ENCODE measurements around the gene UTP11.
"Not testable (repeated sequence)": the region's sequence is repeated elsewhere in the genome, so short reads cannot be mapped to it uniquely, and the experiment has no call there.

The UTP11 gene

DNA sequence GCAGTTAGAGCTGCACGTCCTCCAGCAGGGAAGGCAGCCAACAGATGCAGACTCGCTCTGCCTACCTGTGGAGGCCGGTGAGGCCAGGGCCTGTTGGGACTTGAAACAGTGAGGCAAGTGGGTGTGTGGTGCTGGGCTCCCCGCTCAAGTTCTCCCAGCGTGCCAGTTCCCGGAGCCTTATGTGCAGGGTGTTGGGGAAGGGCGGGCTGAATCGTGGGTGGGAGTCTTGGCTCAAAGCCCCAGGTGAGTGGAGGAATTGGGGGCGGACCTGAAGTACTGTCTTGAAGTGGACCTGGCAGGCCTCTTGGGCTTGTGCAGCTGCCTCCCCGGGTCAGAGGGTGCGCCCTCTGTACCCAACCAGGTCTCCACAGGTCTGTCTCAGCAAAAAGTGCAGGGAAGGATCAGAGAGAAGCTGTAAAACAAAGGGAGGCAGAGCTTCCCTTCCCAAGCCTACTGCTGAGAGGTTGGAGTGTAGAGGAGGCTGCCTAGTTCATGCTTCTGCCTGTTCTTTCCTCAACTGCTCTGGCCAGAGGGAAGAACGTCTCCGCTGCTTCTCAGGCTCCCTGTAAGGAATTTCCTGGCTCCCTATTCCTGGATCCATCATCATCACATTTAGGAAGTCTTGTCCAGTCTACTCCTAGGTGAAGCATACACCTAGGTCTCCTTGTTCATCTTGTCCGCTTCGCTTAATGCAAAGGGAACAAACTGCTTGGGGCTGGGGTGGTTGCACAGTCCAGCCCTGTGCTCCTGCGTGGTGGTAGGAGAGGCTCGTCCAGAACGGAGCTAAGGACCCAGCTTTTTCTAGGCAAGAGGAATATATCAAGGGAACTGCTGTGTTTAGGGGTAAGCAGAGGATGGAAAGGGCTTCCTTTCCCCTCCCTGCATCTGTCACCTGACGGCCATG, 14.9 kb downstream of the UTP11 start:
- no peak for DNase-seq

DNA sequence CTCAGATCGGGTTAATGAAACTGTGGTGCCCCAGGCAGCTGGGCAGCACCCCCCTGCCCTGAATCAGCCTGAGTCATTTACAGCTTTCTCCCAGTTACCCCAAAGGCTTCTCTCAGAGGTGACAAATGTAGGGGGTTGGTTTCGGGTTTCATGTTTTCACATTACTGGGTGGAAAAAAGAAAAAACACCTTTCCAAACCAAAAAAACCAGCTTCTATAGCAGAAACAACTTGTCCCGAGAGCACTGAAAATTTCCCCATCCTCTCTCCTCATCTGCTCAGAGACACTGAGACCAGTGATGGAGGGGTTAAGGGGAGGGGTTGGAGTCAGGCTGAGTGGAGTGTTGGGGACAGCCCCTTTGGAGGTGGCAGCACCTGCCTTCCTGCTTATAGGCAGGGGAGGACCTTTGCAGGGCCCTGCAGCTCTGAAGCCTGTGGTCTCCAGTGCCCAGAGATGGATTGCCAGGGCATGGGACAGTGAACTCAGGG, 15.6 kb downstream of the UTP11 start:
- no peak for DNase-seq

DNA sequence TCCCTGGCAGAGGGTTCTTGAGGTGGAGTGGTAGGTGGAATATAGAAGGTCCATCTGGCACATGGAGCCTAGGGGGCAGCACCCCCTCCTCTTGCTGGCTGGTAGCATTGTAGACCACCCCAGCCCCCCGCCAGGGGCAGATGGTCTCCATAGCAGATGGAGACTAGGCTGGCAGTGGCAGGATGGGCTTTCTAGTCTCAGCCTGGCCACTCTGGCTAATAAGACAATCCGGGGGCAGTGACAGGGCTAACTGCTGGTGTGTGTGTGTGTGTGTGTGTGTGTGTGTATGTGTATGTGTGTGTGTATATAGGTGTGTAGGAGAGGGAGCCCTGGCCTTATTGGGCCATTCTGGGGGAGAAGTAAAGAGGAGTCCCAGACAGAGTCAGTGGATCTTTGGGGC, 16.1 kb downstream of the UTP11 start:
- no peak for DNase-seq

DNA sequence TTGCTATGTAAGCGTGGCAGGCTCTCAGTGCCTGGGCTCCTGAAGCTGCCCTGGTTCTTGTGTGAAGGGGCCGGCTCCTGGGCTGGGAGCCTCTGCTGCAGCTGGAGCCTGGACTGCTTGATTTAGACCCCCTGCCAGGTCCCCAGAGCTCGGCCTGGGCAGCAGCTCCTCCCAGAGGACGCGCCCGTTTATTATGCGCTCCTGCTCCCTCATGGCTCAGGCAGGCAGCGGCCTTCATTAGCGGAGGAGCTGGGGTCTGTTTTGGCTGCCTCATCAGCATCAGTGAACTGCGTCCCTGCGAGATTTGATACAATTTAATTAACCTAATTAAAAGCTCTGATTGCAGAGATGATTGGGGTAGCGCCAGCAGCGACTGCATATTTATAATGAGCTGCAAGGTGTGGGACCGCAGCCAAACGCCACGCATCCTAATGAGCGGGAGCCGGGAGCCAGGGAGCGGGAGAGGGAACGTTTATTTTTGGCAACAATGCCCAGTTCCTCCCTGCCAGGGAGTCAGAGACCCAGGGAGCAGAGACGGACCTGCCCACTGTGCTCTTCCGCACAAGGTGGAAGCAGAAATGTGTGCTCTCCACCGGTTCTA, 16.6 kb downstream of the UTP11 start:
- DNase-seq = peak in 12 of 56 donors; percentile 20 to 63 (median 48)

- peak in 4 of 56 donors; percentile 17 to 48 (median 30) for DNase-seq
These were observed 17.4 kb downstream of the UTP11 start for GRCh38 chr1:38029685-38030511.

- peak in 1 of 56 donors; percentile 11 for DNase-seq
These were observed 18.3 kb downstream of the UTP11 start for GRCh38 chr1:38030596-38031512.

GRCh38 chr1:38031513-38031866, 19.0 kb downstream of the UTP11 start:
- DNase-seq = no peak

DNA sequence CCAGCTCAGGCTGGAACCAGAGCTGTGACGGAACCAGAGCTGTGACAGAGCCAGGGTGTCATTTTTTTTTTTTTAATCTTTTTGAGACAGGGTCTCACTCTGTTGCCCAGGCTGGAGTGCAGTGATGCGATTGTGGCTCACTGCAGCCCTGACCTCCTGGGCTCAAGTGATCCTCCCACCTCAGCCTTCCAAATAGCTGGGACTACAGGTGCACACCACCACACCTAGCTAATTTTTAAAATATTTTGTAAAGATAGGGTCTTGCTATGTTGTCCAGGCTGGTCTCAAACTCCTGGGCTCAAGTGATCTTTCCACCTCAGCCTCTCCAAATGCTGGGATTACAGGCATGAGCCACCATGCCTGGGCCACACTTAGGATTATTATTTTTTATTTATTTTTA, 20.5 kb downstream of the UTP11 start:
- not testable (repeated sequence) for DNase-seq

GRCh38 chr1:38034871-38035270, 22.3 kb downstream of the UTP11 start:
- peak in 1 of 56 donors; percentile 32 for DNase-seq

DNA sequence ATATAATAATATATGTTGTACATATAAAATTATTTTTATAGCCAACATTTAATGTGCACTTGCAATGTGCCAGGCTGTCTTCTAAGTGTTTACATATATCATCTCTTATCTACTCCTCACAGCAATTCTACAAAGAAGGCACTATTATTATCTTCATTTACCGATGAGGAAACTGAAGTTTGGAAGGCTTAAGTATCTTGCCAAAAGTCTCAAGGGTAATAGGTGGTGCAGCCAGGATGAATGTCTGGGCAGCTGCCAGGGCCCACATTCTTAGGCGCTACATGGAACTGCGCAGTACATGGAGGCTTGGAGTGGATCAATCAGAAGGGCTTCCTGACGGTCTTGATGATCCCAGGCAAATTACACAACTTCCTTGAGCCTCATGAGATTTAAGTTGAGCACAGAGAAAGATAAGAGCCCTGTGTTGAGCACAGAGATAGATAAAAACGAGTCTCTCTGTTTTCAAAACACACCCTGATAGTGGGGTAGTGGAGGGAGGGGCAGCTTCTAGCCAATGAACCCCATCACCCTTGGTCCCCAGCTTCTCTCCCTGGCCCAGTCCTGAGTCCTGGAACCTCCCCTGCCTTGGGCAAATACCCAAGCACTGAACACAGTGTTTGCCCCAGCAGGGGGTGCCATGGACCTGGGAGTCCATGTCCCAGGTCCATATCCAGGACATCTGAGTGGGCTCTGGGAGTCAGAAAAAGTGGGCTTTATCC, 24.8 kb downstream of the UTP11 start:
- DNase-seq = no peak

DNA sequence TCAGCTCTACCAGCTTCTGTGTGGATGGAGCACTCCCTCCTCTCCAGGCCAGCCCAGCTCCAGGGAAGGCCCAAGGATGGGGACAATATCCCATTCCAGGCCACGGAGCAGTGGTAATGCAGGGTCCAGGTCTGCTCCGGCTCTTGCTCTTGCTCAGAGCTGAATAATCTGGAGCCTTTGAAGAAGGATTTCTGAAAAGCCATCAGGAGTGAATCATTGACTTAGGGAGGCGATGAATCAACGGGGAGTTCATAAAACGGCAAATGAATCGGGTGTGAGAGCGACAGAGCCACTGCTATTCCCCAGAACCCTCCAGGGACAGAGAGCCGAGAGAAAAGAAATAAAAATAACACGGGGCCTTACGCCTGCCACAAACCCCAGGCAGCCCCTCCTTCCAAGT, 26.3 kb downstream of the UTP11 start:
- DNase-seq = no peak

- no peak for DNase-seq
These were observed 27.0 kb downstream of the UTP11 start for GRCh38 chr1:38039331-38040088.

GRCh38 chr1:38041936-38042834, 29.7 kb downstream of the UTP11 start:
- DNase-seq = no peak

DNA sequence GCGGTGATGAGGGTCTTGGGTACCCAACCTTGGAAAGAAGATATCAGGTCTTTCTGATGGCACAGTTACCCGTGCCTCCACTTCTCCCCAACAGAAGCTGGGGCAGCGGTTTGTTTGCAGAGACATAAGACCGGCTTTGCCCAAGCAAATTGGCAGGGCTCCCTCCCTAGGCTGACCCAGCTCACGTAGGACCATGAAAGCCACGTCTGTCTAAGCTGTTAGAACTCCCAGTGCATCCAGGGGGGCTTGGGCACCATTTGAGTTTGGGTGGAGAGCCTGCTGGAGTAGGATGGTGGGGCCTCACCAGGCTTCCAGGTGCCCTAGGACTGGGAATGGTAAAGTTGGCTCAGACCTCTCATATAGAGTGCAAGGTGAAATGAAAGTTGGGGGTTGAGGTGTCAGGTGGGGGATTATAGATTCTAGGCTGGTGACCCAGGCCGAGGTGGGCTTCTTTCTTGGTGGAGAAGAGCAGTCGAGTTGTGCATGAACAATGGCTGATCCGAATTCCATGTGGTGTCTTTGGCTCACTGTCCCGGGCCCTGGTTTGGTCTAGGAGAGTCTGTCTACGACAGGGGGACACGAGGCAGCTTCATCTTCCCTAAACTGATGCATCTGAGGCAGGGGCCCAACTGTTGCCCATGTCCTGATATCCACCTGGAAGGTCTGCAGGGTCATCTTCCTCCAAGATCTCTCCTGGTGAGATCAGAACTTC, 30.7 kb downstream of the UTP11 start:
- no peak for DNase-seq

- no peak for DNase-seq
These were observed 32.0 kb downstream of the UTP11 start for GRCh38 chr1:38044221-38045215.

Measured in nucleus accumbens (tissue), 56 donors.